GM21723 (cell line): Measurements from ENCODE around the gene SYNE2.
A peak's percentile ranks its signal among the peaks of the same experiment; 100 is the strongest.

Experiments
- ATAC-seq: cut with Tn5 transposase; IDR thresholded peaks from one replicate; pipeline ENCODE4 v1.9.1; 2021; ENCODE audit warnings: mild to moderate bottlenecking, moderate library complexity; ENCODE audit not compliant: unreplicated experiment

Gene SYNE2

DNA sequence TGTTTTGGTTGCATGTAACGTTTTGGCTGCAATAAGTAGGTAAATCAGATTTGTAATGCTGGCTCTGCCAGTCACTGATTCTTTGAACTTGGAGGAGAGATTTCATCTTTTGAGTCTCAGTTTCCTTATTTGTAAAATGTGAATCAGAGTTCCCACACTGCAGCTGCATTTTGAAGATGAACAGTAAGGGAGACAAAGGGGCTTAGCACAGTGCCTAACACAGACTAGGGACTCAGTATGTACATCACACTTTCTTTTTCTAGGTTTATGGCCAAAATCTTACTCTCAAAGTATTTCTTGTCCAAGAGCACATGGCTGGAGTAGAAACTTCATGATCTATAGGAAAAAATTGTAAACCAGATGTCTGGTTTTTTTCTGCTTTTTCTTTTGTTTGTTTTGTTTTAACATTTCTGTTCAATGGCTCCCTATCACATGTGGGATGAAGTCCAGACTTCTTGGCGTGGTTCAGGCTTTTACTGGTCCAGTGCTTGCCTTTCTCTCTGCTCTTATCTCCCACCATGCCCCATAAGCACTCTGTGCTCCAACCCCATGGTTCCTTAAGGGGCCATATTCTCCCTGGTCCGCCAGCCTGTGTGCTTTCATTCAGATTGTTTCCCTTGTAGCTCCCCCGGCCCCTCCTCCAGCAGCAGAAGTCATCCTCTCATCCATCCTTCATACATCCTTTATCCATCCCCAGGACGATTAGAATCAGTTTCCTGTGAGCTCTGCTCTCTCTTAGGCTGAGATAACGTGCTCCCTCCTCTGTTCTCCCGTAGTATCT is 58.0 kb downstream of the SYNE2 start:
- no peak for ATAC-seq

DNA sequence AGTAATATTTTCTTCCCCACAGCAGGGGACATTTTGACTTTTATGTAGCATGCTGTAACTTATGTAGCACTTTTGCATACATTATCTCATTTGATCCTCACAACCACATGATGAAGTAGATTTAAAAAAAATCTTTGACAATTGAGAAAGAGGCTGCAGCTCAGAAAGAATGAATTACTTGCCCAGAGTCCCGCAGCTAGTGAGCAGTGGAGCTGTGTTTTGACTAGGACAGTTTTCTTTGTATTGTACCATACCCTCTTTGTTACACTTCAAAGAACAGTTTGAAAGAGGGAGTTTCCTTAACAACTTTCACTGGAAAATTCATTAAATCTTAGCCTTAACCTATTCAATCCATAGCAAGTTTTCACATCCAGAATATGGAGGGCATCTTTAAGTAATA is 58.6 kb downstream of the SYNE2 start:
- no peak for ATAC-seq

DNA sequence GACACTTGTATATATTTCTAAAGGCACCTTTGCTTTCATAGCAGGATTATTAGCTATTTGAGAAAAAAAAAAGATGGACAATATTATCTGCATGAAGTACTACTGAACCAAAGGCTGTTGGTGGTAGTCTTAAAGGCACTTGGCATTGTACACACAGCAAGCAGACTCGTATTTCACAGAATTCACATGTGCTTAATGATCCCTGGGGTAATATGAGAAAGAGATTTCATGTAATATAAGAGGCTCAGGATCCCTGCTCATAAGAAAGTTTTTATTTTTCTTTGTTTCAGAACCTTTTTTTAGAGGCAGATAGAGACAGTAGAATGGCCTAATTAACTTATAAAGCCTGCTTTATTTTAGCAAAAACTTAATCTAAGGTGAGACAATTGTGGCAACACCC is 59.5 kb downstream of the SYNE2 start:
- ATAC-seq = no peak

DNA sequence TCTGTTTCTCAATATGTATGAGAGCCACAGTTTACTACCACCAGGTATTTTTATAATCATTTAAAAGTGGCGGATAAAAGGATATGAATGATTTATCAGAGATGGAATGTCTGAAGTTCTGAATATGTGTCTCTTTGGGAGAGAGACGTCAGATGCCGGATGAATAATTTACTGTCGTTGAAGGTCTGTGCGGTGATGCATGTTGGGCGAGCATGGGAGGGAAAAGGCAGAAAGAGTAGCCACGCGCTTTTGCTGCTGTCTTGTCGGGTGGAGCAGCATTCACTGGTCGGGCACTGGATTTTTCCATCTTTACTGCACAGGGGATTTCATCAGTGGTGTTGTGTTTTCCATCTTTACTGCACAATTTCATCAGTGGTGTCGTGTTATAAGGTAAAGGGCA is 65.6 kb downstream of the SYNE2 start:
- no peak for ATAC-seq

DNA sequence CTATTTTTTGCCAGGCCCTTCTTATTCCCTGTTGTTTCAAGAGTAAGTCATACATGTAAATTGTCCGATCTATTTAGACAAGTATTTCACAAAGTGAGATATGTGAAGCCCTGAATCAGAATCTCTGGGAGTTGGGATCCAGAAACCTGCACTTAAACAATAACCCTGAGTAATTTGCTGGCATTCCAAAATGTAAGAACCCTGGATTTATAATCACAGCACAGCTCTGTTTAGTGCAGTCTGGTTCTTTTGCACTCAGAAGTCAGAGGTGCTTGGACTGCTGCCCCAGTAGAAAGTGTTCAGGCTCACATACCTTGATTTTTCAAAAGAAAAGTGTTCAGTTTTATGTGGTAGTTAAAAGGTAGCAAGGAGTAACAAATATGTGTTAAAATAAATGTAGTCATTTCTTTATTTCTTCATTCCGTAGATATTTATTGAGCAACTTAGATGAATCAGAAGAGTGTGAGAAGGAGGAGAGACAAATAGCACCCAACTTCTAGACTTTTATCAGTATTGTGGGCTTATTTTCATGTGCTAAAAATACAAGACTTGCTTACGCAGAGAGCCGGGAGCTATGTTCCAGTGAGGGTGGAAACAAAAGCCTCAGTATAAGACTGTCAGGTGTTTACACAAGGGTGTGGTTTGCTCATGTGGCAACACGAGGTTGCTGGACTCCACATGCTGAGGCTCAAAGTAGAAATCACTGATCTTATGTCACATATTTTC is 70.1 kb downstream of the SYNE2 start:
- ATAC-seq = no peak

DNA sequence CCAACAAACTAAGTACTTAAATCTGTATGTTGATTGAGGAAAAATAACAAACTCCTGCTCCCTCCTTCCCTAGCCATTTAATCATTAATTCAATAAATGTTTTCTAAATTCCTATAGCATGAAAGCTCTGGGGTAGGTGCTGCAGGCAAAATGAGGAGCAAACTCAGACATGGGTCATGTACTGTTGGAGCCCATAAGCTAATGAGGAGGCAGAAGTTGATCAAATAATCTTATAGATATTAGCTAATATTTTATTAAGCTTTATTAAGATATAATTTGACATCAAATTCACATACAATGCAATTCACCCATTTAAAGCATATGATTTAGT is 70.6 kb downstream of the SYNE2 start:
- ATAC-seq = no peak

DNA sequence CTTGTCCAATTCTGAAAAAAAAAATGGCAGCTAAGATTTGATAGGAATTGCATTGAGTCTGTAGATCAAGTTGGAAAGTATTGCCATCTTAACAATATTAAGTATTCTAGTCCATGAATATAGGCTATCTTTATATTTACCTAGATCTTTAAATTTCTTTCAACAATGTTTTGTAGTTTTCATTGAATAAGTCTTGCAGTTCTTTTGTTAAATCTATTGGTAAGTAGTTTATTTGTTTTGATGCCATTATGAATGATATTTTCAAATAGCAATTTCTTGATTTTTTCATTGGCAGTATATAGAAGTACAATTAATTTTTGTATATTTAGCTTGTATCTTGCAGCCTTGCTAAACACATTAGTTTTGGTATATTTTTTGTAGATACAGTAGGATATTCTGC is 71.6 kb downstream of the SYNE2 start:
- no peak for ATAC-seq

DNA sequence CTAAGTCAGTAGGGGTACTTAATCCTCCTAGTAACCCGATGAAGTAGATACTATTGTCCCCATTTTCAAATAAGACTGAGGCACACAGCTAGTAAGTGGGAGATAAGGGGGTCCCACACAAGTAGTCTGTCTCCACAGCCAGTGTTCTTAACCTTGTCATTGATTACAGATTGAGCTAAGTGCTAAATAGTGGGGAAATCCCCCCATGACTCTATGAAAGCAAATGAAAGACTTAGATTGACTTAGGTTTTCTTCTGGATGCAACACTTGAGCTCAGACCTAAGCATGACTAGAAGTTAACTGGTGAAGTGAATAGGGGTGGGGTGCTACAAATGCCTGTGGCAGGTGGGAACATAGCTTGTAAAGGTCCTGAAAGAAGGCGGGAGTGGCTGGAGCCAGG is 73.8 kb downstream of the SYNE2 start:
- no peak for ATAC-seq

DNA sequence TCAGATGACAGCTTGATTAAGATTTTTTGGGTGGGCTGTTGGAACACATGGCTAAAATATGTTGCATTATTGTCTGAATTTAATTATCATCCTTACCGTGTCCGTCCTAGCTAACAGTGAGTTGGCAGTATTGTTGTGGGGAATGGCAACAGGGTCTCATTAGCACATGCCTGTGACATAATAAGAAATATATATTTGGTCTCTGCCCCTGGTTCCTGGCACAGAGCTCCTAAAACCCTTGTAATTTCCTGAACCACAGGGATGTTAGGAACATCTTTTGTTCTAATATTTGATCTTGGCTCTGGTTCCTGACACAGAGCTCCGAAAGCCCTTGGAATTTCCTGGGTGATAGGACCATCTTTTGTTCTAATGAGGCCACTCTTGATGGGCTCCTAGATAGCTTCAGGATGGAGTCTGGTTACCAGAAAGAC is 76.0 kb downstream of the SYNE2 start:
- no peak for ATAC-seq

DNA sequence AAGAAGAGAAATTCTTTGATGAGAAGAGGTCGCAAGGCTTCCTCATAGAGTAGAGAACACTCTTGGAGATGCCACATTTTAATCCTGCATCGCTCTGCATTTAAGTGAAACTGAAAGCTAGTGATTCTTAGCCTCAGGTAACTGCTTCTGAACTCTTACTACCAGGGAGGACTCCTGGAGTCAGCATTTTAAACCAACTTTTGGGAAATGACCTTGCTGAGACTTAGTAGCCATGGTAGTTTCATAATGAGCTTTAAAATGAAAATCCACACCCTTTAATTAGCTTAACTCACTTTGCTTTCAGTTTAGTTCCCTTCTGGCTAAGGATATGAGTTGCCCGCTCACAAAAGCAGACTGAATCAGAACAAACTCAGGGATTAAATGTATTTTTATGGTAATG is 80.3 kb downstream of the SYNE2 start:
- no peak for ATAC-seq

DNA sequence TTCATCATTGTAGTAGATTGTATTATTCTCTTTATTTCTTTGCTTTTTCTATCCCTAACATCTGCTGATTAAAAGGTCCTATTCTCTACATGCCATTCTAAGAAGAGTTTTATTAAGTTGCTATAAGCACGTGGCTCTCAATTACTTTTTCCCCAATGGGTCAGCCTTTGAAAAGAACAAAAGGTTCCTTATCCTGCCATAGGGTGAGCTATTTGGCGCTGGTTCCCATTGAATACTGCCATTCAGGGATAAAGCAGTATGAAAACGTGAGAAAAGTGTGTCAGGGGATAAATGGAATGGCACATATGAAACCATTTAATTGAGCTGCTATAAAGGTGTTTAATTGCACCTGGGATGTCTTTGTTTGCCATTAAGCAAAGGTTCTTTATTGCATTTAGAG is 80.9 kb downstream of the SYNE2 start:
- ATAC-seq = no peak

DNA sequence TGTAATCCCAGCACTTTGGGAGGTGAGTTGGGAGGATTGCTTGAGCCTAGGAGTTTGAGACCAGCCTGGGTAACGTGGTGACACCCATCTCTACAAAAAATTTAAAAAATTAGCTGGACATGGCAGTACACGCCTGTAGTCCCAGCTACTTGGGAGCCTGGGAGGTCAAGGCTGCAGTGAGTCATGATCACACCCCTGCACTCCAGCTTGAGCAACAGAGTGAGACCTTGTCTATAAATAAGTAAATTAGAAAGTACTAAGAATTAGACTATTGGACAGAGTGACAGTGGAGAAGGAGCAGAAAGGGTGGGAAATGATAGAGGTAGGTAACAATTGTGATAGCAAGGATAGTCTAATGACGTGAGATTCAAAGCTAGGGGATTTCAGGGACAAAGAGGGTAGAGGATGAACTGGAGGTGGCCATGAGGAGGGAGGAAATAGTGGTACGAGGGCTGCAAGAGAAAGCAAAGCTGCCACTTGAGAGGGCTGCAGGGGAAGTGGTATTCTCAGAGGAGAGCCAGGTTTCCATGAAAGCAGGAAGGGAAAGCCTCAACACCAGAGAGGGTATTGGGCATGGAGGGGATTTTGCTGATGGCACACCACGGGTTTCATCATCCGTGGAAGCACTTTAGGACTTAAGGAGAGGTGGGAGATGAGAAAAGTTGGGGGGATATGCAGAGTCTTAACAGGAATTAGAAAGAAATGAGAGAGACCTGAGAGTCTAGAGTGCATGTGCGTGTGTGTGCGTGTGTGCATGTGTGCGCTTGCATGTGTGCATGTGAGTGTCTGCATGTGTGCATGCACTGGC is 85.6 kb downstream of the SYNE2 start:
- peak; percentile 65 for ATAC-seq

DNA sequence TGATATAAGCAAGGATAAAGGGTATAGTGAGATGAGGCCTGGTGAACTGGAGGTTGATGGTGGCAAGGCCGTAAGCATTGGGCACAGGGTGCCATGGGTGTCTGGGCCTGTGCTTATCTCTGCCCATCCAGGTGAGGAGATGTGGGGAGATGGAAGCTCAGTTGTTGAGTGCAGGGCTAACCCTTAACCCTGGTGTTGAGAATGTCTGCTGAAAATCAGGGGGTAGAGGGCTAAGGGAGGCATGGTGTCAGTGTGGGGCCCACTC is 86.1 kb downstream of the SYNE2 start:
- ATAC-seq = no peak

DNA sequence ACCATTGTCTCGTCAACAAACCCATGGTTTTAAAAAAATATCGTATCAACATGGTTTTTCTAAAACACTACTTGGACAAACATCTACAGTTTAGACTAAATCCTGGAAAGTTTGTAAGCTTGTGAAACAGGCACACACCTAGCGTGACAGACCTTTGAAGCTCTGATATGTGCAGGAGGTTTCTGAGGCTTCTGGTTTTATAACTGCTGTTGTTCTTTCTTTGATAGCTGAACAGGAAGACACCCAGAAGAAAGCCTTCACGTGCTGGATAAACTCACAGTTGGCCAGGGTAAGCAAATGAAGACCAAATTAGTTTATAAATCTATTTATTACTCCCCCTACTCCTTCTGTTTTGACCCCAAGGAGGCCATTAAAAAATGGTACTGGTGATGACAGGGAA is 87.6 kb downstream of the SYNE2 start:
- no peak for ATAC-seq

DNA sequence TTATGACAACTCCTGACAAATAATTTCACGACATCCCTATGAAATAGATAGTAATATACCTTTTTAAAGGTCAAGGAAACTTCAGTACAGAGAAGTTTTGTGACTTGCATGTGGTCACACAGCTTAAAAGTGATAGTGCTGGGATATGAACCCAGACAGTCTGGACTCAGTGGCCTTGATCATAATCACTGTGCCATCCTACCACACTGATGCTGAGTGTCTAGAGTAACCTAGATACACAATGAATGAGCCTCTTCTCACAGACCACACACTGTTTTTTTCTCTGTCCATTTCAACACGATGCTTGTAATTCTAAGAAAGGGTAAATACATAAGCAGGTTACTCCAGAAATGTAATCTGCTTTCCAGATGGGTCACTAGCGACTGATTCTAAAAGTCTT is 88.2 kb downstream of the SYNE2 start:
- no peak for ATAC-seq

DNA sequence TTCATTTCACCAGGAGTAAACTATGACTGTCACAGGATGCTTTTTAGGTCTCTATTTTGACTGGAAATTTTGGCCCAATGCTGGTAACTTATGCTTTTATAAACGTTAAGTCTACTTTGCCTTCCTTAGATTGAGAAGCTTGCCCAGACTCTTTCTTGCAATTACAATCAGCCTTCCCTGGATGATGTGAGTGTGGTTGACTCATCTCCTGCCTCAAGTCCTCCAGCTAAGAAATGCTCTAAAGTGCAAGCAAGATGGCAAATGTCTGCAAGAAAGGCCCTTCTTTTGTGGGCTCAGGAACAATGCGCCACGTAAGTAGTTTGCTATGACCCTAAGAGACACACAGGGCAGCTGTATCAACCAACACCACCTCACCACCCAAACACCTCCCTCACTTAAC is 96.9 kb downstream of the SYNE2 start:
- no peak for ATAC-seq

DNA sequence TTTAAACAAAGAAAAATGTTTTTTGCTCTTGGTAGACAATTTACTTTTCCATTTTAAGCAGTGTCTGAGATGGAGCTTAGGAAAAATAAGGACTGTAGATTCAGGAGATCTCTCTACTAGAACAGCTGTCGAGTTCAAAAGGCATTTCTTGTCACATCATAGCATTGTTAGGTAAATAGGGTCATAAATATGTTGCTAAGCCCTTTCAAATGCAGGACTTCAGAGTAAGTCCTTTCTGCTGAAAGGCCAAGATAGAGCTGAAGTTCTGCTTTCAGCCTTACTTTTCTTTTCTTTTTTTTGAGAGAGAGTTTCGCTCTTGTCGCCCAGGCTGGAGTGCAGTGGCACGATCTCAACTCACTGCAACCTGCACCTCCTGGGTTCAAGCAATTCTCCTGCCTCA is 98.2 kb downstream of the SYNE2 start:
- no peak for ATAC-seq

DNA sequence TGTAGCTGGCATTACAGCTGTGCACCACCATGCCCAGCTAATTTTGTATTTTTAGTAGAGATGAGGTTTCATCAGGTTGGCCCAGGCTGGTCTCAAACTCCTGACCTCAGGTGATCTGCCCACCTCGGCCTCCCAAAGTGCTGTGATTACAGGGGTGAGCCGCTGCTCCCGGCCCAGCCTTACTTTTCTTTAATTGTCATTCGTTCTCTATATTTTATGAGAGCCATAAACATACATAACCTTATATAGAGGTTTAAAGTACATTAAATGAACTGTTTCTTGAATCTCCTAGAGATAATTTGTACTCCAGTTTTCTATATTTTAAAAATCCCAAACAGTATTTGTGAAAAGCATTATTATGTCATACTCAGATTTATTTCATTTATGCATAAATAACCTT is 98.6 kb downstream of the SYNE2 start:
- ATAC-seq = no peak

DNA sequence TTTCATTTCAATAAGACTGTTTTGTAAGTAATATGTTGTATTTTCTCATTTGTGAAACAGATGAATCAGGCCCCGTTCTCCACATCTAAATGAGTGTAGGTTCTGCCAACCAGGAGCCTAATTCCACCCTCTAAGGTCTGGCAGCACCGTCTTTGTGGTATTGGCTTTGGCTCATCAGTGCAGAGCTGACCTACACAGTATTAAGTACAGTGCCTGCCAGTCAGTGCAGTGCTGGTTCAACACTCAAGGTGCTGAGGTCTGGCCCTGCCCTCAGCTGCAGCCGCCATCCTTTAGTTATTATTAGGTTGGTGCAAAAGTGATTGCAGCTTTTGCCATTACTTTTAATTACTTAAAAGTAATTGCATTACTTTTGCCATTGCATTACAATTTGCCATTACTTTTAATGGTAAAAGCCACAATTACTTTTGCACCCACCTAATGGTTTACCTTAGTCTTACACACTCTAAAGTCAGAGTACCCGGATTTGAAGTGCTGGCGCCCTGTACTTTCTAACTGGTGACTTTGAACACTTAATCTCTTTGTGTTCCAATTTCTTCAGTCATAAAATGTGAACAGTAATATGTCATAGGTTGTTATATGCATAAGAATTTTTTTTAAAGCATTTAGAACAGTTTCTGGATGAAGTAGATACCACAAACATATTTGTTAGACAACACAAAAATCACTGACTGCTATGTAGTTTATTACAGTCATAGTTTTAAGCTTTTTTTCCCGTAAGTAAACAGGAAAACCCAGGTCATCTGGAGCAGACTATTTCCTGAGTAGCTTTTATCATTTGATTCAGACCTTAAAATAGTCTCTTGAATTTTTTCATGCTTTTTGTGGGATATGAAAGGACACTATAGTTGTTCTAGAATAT is 99.5 kb downstream of the SYNE2 start:
- no peak for ATAC-seq

DNA sequence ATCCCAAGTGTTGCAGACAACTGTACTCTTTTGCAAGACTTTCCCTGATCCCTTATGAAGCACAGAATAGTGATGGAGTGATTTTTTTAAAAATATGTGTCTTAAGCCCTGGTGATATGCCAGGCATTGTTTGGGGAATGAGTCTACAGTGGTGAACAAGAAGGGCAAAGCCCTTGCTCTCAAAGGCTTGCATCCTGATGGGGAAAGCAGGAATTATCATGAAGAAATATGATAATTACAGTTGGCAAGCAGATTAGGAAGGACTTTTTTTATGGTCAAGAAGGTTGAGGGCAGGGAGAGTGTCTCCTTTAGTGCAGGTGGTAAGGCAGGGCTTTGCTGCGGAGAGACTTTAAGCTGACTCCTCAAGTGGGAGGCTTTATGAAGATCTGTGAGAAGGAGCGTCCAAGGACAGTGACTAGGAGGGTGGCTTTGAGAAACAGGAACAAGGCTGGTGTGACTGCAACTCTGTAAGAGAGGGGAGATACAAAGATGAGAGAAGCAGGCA is 100.2 kb downstream of the SYNE2 start:
- ATAC-seq = no peak

DNA sequence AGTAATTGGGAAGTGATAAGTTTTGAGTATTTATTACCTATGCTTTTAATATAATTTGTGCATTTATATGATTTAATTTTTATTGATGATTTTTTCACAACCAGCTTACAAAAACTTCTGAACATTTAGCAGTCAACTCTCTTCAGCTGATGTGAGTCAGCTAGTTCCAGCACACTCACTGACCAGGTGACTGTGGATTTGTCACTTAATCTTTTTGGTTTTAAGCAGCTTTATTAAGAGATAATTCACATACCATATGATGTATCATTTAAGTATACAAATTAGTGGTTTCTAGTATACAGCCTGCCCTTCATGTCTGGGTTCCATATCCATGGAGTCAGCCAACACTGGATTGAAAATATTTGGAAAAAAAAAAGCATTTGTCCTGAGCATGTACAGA is 103.5 kb downstream of the SYNE2 start:
- ATAC-seq = no peak
